B cell (primary cell): ENCODE data around the gene IDS. TPM values are rescaled to one million over a fixed set of nuclear protein-coding genes. Genes with fewer than 3 reads are reported as not detected.
"Not testable (repeated sequence)": the region's sequence is repeated elsewhere in the genome, so short reads cannot be mapped to it uniquely, and the experiment has no call there.

ENCODE experiments used
- ATAC-seq: fragments of 200-7000 bp; cut with Tn5 transposase; one replicate; pipeline ENCODE4 v1.10.0; 2021; ENCODE audit warnings: low read depth, mild to moderate bottlenecking, moderate number of reproducible peaks, moderate library complexity
- CTCF ChIA-PET: fragments of 350-600 bp; sonication (Branson Sonifier 250); formaldehyde crosslinking; loops from one replicate; lab custom pipeline; 2021; ENCODE audit warnings: antibody characterized with exemption, inconsistent platforms; lab: Charles Lee
- POLR2A ChIA-PET: fragments of 350-600 bp; sonication (Branson Sonifier 250); formaldehyde crosslinking; loops from one replicate; lab custom pipeline; 2021; ENCODE audit warnings: antibody characterized with exemption; lab: Charles Lee
- DNase-seq: peaks from one replicate; pipeline ENCODE4 v3.0.0; 2013
- H2AFZ ChIP-seq: 2 replicates; pipeline ENCODE4 v1.6.1; 2012; ENCODE audit warnings: mild to moderate bottlenecking, low read depth, low read length; ENCODE audit not compliant: insufficient read depth, poor library complexity, severe bottlenecking
- H3K27ac ChIP-seq, 2 donors: 1 replicate in 1 of 2; 2 replicates in 1 of 2; pipeline ENCODE4 v1.5.1; 2012 to 2013; ENCODE audit warnings: low read length in 2 of 2, mild to moderate bottlenecking in 2 of 2, moderate library complexity in 1 of 2
- H3K27me3 ChIP-seq, 4 experiments: fragments of 200-600 bp in 1 of 4; sonication (generic) in 1 of 4; replicated peaks in 1 of 4; 1 replicate in 2 of 4; 2 replicates in 2 of 4; pipeline versions ENCODE4 v1.6.1 to v1.7.0; 2013 to 2016; ENCODE audit warnings: low read length in 3 of 4, mild to moderate bottlenecking in 2 of 4, mixed read lengths in 1 of 4, moderate library complexity in 1 of 4; ENCODE audit not compliant: insufficient read depth in 4 of 4, control insufficient read depth in 3 of 4; ENCODE audit errors: control extremely low read depth in 1 of 4
- H3K36me3 ChIP-seq, 2 experiments: replicated peaks in 1 of 2; 1 replicate in 1 of 2; 2 replicates in 1 of 2; pipeline versions ENCODE4 v1.6.1 to v1.7.1; 2013; ENCODE audit warnings: low read length in 1 of 2; ENCODE audit not compliant: insufficient read depth in 2 of 2, control insufficient read depth in 1 of 2; ENCODE audit errors: control extremely low read depth in 1 of 2, extremely low read depth in 1 of 2
- H3K4me1 ChIP-seq, 2 donors: fragments of 200-600 bp in 1 of 2; sonication (generic) in 1 of 2; 1 replicate in 1 of 2; 2 replicates in 1 of 2; pipeline versions ENCODE4 v1.5.1 to v1.6.1; 2013 to 2017; ENCODE audit warnings: low read length in 2 of 2; ENCODE audit not compliant: control insufficient read depth in 2 of 2, insufficient read depth in 2 of 2
- H3K4me2 ChIP-seq: replicated peaks from 2 replicates; pipeline ENCODE3; 2012; ENCODE audit warnings: mild to moderate bottlenecking, low read depth, low read length; ENCODE audit not compliant: poor library complexity, severe bottlenecking
- H3K4me3 ChIP-seq, 5 experiments: fragments of 200-600 bp in 1 of 5; sonication (generic) in 1 of 5; 1 replicate in 3 of 5; 2 replicates in 2 of 5; pipeline versions ENCODE4 v1.5.1 to v1.7.0; 2011 to 2016; ENCODE audit warnings: low read length in 4 of 5, mild to moderate bottlenecking in 4 of 5, low read depth in 2 of 5, control low read depth in 1 of 5, moderate library complexity in 1 of 5; ENCODE audit not compliant: insufficient read depth in 1 of 5; ENCODE audit errors: control extremely low read depth in 1 of 5, extremely low read depth in 1 of 5
- H3K79me2 ChIP-seq: fragments of 200-600 bp; sonication (generic); one replicate; pipeline ENCODE4 v1.6.0; 2016; ENCODE audit warnings: low read length; ENCODE audit not compliant: control insufficient read depth, insufficient read depth
- H3K9ac ChIP-seq: fragments of 200-600 bp; sonication (generic); 2 replicates; pipeline ENCODE4 v1.6.1; 2017; ENCODE audit warnings: mild to moderate bottlenecking, low read length, moderate library complexity
- H3K9me3 ChIP-seq, 3 donors: one replicate each; pipeline versions ENCODE4 v1.6.1 to v1.7.1; 2013; ENCODE audit warnings: low read length in 2 of 3; ENCODE audit not compliant: control insufficient read depth in 2 of 3, insufficient read depth in 1 of 3; ENCODE audit errors: control extremely low read depth in 1 of 3
- H4K20me1 ChIP-seq: 2 replicates; pipeline ENCODE4 v1.6.0; 2012; ENCODE audit warnings: mild to moderate bottlenecking, low read length; ENCODE audit not compliant: insufficient read depth, control insufficient read depth, poor library complexity, severe bottlenecking
- H3K27ac Mint-ChIP-seq: one replicate; pipeline ENCODE4 v1.8.0; 2021; ENCODE audit warnings: mixed read lengths
- H3K27me3 Mint-ChIP-seq: one replicate; pipeline ENCODE4 v1.8.0; 2021; ENCODE audit warnings: mixed read lengths
- H3K4me1 Mint-ChIP-seq: one replicate; pipeline ENCODE4 v1.8.0; 2021; ENCODE audit warnings: mixed read lengths
- H3K4me3 Mint-ChIP-seq: one replicate; pipeline ENCODE4 v1.8.0; 2021; ENCODE audit warnings: mixed read lengths
- H3K9me3 Mint-ChIP-seq: one replicate; pipeline ENCODE4 v1.8.0; 2022; ENCODE audit warnings: mixed read lengths; ENCODE audit not compliant: insufficient read depth
- CTCF ChIP-seq: fragments of 200-600 bp; IDR thresholded peaks from one replicate; pipeline ENCODE4 v1.8.0; 2022; ENCODE audit warnings: antibody characterized with exemption, mild to moderate bottlenecking
- EZH2 ChIP-seq: IDR thresholded peaks from 2 replicates; pipeline ENCODE4 v1.6.1; 2012; ENCODE audit warnings: borderline replicate concordance, low read depth, mild to moderate bottlenecking, moderate library complexity, low read length; ENCODE audit not compliant: insufficient read depth, poor library complexity, severe bottlenecking
- WGBS: methylation state at CpG from one replicate; pipeline ENCODE4 v1.1.5; 2013; ENCODE audit warnings: missing lambda C conversion rate; ENCODE audit not compliant: insufficient coverage; 5-methylcytosine and 5-hydroxymethylcytosine counted together
- intact Hi-C: fragments of 100-400 bp; cut with micrococcal nuclease; formaldehyde crosslinking; loops from one replicate; pipeline ENCODE4 v1.10.0; 2022
- polyA plus RNA-seq: library from polyadenylated mRNA; depleted of rRNA; stranded (reverse); fragments of >200 nt; gene quantifications from 2 replicates; pipeline ENCODE4 v1.2.3, GENCODE V29; 2012
- total RNA-seq, 2 donors: library from RNA; stranded (reverse); fragments of 120-200 nt in 1 of 2; gene quantifications; 1 replicate in 1 of 2; 2 replicates in 1 of 2; pipeline versions ENCODE4 v1.2.3 to v1.2.4, GENCODE V29; 2013 to 2022

IDS gene
- total and polyA plus RNA-seq, 2 donors (not counting 1 experiment from before 2014, with no cell fraction given): 85.3 to 169 TPM

- 100% methylated on average over 1 of the region's 7 CpGs for WGBS
These were observed 15.0 kb downstream of the IDS start for GRCh38 chrX:149490100-149490499.

GRCh38 chrX:149488411-149489052, 16.6 kb downstream of the IDS start:
- ATAC-seq, H3K27ac Mint-ChIP-seq, DNase-seq, H3K4me3 ChIP-seq, POLR2A ChIA-PET, H3K79me2 ChIP-seq, H3K27me3 ChIP-seq, H3K4me1 ChIP-seq, H3K9me3 ChIP-seq, intact Hi-C loops, H3K9me3 Mint-ChIP-seq, H3K27me3 Mint-ChIP-seq, H3K4me3 Mint-ChIP-seq, H3K4me1 Mint-ChIP-seq, H3K9ac ChIP-seq, H3K4me2 ChIP-seq, H4K20me1 ChIP-seq, H3K27ac ChIP-seq, CTCF ChIA-PET, H2AFZ ChIP-seq: not testable (repeated sequence)
- H3K36me3 ChIP-seq: peaks cover 0 to 67% of the 10 kb centered on the region in 2 experiments
- 100% methylated on average over 2 of the region's 17 CpGs for WGBS

More at GRCh38 chrX:149490100-149490499, 15.0 kb downstream of the IDS start:
- H3K9me3 Mint-ChIP-seq: no peaks in the 10 kb centered on the region
- H3K4me3 ChIP-seq: no peak overlapping the region
- CTCF ChIA-PET: no interaction called here
- H3K4me1 Mint-ChIP-seq: no peaks in the 10 kb centered on the region
- H3K4me1 ChIP-seq: no peaks in the 10 kb centered on the region
- peaks cover 0 to 78% of the 10 kb centered on the region in 2 experiments for H3K36me3 ChIP-seq
- no peak overlapping the region for H2AFZ ChIP-seq
- H3K9ac ChIP-seq: no peak overlapping the region
- no peak overlapping the region for H3K4me3 Mint-ChIP-seq
- no peak overlapping the region for H3K4me2 ChIP-seq
- DNase-seq (no peak), ATAC-seq (no peak)
- no peaks in the 10 kb centered on the region for H3K79me2 ChIP-seq
- H3K27me3 ChIP-seq: no peaks in the 10 kb centered on the region
- H3K9me3 ChIP-seq: no peaks in the 10 kb centered on the region
- H4K20me1 ChIP-seq: peaks cover 15% of the 10 kb centered on the region
- H3K27me3 Mint-ChIP-seq: no peaks in the 10 kb centered on the region
- POLR2A ChIA-PET: no interaction called here
- no peak overlapping the region for H3K27ac Mint-ChIP-seq
- intact Hi-C loops: no loop called here
- TF ChIP-seq CTCF (no peak), EZH2 (no peak)
- H3K27ac ChIP-seq: no peak overlapping the region

GRCh38 chrX:149488008-149488407, 17.1 kb downstream of the IDS start:
- H3K9me3 Mint-ChIP-seq, POLR2A ChIA-PET: not testable (repeated sequence)
- no CpG with 5 or more reads among the region's 9 CpGs for WGBS

More at GRCh38 chrX:149488008-149488407, 17.1 kb downstream of the IDS start:
- H3K4me1 ChIP-seq, H2AFZ ChIP-seq, H3K4me1 Mint-ChIP-seq, ATAC-seq, H4K20me1 ChIP-seq, H3K4me2 ChIP-seq, CTCF ChIA-PET, DNase-seq, H3K9ac ChIP-seq, H3K9me3 ChIP-seq, H3K79me2 ChIP-seq, H3K4me3 ChIP-seq, H3K27ac Mint-ChIP-seq, H3K27me3 ChIP-seq, H3K27me3 Mint-ChIP-seq, intact Hi-C loops, H3K4me3 Mint-ChIP-seq, H3K27ac ChIP-seq: not testable (repeated sequence)
- H3K36me3 ChIP-seq: peaks cover 0 to 63% of the 10 kb centered on the region in 2 experiments
